Neural progenitor cell (in vitro differentiated cells): ENCODE measurements around the gene ZNF385D. TPM values are rescaled to one million over a fixed set of nuclear protein-coding genes. Genes with fewer than 3 reads are reported as not detected.

ENCODE experiments used
- DNase-seq: peaks from one replicate; pipeline ENCODE4 v3.0.0-alpha.2; 2016; ENCODE audit warnings: low spot score
- H2AFZ ChIP-seq: fragments of 200-600 bp; sonication (generic); replicated peaks from 2 replicates; pipeline ENCODE4 v1.6.1; 2016; ENCODE audit warnings: antibody characterized with exemption
- H3F3A ChIP-seq: fragments of 200-600 bp; sonication (generic); 2 replicates; pipeline ENCODE4 v1.6.1; 2016; ENCODE audit warnings: antibody characterized with exemption, low read depth
- H3K27ac ChIP-seq: fragments of 200-600 bp; sonication (generic); 2 replicates; pipeline ENCODE4 v1.5.1; 2016; ENCODE audit warnings: mild to moderate bottlenecking
- H3K27me3 ChIP-seq: fragments of 200-600 bp; sonication (generic); 2 replicates; pipeline ENCODE4 v1.6.1; 2016; ENCODE audit warnings: mild to moderate bottlenecking, moderate library complexity
- H3K36me3 ChIP-seq: fragments of 200-600 bp; sonication (generic); 2 replicates; pipeline ENCODE4 v1.5.1; 2016
- H3K4me1 ChIP-seq: fragments of 200-600 bp; sonication (generic); 2 replicates; pipeline ENCODE4 v1.6.1; 2016; ENCODE audit warnings: mixed run types
- H3K4me2 ChIP-seq: fragments of 200-600 bp; sonication (generic); 2 replicates; pipeline ENCODE4 v1.6.1; 2016
- H3K4me3 ChIP-seq: fragments of 200-600 bp; sonication (generic); 2 replicates; pipeline ENCODE4 v1.5.1; 2016
- H3K79me2 ChIP-seq: fragments of 200-600 bp; sonication (generic); 2 replicates; pipeline ENCODE4 v1.6.1; 2016; ENCODE audit warnings: low read depth
- H3K9ac ChIP-seq: fragments of 200-600 bp; sonication (generic); 2 replicates; pipeline ENCODE4 v1.6.1; 2016
- H3K9me3 ChIP-seq: fragments of 200-600 bp; sonication (generic); 2 replicates; pipeline ENCODE4 v1.5.1; 2016; ENCODE audit warnings: low read depth
- H4K20me1 ChIP-seq: fragments of 200-600 bp; sonication (generic); 2 replicates; pipeline ENCODE4 v1.6.1; 2016; ENCODE audit warnings: low read depth
- H3K27ac Mint-ChIP-seq: 3 replicates; pipeline ENCODE4 v1.8.0; 2021; ENCODE audit warnings: mixed read lengths
- H3K27me3 Mint-ChIP-seq: 2 replicates; pipeline ENCODE4 v1.8.0; 2022; ENCODE audit warnings: low read depth, mild to moderate bottlenecking, inconsistent platforms, moderate library complexity, mixed read lengths; ENCODE audit not compliant: insufficient read depth
- H3K36me3 Mint-ChIP-seq: 3 replicates; pipeline ENCODE4 v1.8.0; 2021; ENCODE audit warnings: mixed read lengths
- H3K4me1 Mint-ChIP-seq: 3 replicates; pipeline ENCODE4 v1.8.0; 2021; ENCODE audit warnings: mixed read lengths
- H3K4me3 Mint-ChIP-seq: 3 replicates; pipeline ENCODE4 v1.8.0; 2021; ENCODE audit warnings: mild to moderate bottlenecking, moderate library complexity, mixed read lengths
- H3K9me3 Mint-ChIP-seq: 3 replicates; pipeline ENCODE4 v1.8.0; 2020; ENCODE audit warnings: mixed read lengths
- CTCF ChIP-seq: fragments of 200-600 bp; sonication (generic); IDR thresholded peaks from 2 replicates; pipeline ENCODE4 v1.5.1; 2017; ENCODE audit warnings: antibody characterized with exemption, mild to moderate bottlenecking
- EZH2 ChIP-seq: fragments of 200-600 bp; sonication (generic); IDR thresholded peaks from 2 replicates; pipeline ENCODE4 v1.6.1; 2017; ENCODE audit warnings: antibody characterized with exemption, mild to moderate bottlenecking, moderate library complexity
- EZH2phosphoT487 ChIP-seq: fragments of 200-600 bp; sonication (generic); IDR thresholded peaks from 2 replicates; pipeline ENCODE4 v1.6.1; 2017; ENCODE audit warnings: antibody characterized with exemption
- total RNA-seq: library from RNA; depleted of rRNA; stranded (reverse); fragments of >200 nt; gene quantifications from 2 replicates; pipeline ENCODE4 v1.2.3, GENCODE V29; 2015; ENCODE audit warnings: low replicate concordance

Gene ZNF385D
- total RNA-seq, 1 donor from 2014 or later, result 4.4 TPM

GRCh38 chr3:21785765-21786437, 34.9 kb upstream of the ZNF385D start:
- Histone ChIP-seq H3K9ac (no peak overlapping the region), H3K4me3 (no peak overlapping the region), H2AFZ (no peak overlapping the region), H3K79me2 (no peaks in the 10 kb centered on the region), H3K36me3 (no peaks in the 10 kb centered on the region), H3K27ac (no peak overlapping the region), H3F3A (no peaks in the 10 kb centered on the region), H3K9me3 (no peaks in the 10 kb centered on the region), H3K27me3 (no peaks in the 10 kb centered on the region), H3K4me1 (no peaks in the 10 kb centered on the region), H4K20me1 (no peaks in the 10 kb centered on the region), H3K4me2 (no peak overlapping the region)
- Mint-ChIP-seq H3K27me3 (no peaks in the 10 kb centered on the region), H3K4me1 (no peaks in the 10 kb centered on the region), H3K4me3 (no peak overlapping the region), H3K36me3 (no peaks in the 10 kb centered on the region), H3K27ac (no peak overlapping the region), H3K9me3 (no peaks in the 10 kb centered on the region)
- TF ChIP-seq EZH2phosphoT487, result no peak
- no peak for TF ChIP-seq EZH2
- TF ChIP-seq CTCF, result no peak
- DNase-seq, result no peak

DNA sequence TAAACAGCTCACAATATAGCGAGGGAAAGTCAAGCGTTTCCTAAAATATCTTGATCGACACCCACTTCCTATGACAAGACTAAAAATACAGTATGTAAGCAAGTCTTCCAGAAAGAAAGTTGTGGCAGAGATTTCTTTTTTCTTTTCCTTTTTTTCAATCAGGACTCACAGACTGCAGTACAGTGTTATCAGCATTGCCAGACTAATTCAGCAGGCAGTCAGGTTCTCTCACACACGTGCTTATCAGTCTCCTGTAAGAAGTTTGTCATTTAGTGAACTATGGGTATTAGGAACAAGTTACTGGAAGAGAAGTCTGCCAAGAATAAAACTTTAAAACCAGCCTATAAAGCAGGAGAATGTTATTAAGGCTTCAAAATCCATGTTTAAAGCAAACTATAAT, 32.8 kb upstream of the ZNF385D start:
- Histone ChIP-seq H2AFZ (no peak overlapping the region), H3K4me2 (no peak overlapping the region), H3F3A (no peaks in the 10 kb centered on the region), H3K79me2 (no peaks in the 10 kb centered on the region), H3K36me3 (no peaks in the 10 kb centered on the region), H3K4me3 (no peak overlapping the region), H4K20me1 (no peaks in the 10 kb centered on the region), H3K9me3 (no peaks in the 10 kb centered on the region), H3K9ac (no peak overlapping the region), H3K27ac (no peak overlapping the region), H3K4me1 (no peaks in the 10 kb centered on the region), H3K27me3 (no peaks in the 10 kb centered on the region)
- no peaks in the 10 kb centered on the region for H3K4me1 Mint-ChIP-seq
- DNase-seq, result no peak
- H3K9me3 Mint-ChIP-seq, result no peaks in the 10 kb centered on the region
- H3K4me3 Mint-ChIP-seq, result no peak overlapping the region
- H3K27me3 Mint-ChIP-seq, result no peaks in the 10 kb centered on the region
- TF ChIP-seq EZH2phosphoT487 (no peak), CTCF (no peak), EZH2 (no peak)
- no peak overlapping the region for H3K27ac Mint-ChIP-seq
- no peaks in the 10 kb centered on the region for H3K36me3 Mint-ChIP-seq

- H3K9me3 ChIP-seq, result no peaks in the 10 kb centered on the region
- H2AFZ ChIP-seq, result no peak overlapping the region
- no peak overlapping the region for H3K27ac ChIP-seq
- H4K20me1 ChIP-seq, result no peaks in the 10 kb centered on the region
- no peaks in the 10 kb centered on the region for H3K36me3 ChIP-seq
- H3K27me3 ChIP-seq, result no peaks in the 10 kb centered on the region
- no peak for DNase-seq
- no peak overlapping the region for H3K4me3 ChIP-seq
- H3K4me1 ChIP-seq, result no peaks in the 10 kb centered on the region
- Mint-ChIP-seq H3K36me3 (no peaks in the 10 kb centered on the region), H3K4me3 (no peak overlapping the region), H3K27ac (no peak overlapping the region), H3K4me1 (no peaks in the 10 kb centered on the region), H3K9me3 (no peaks in the 10 kb centered on the region), H3K27me3 (no peaks in the 10 kb centered on the region)
- H3K79me2 ChIP-seq, result no peaks in the 10 kb centered on the region
- no peak overlapping the region for H3K4me2 ChIP-seq
- no peaks in the 10 kb centered on the region for H3F3A ChIP-seq
- H3K9ac ChIP-seq, result no peak overlapping the region
- TF ChIP-seq EZH2 (no peak), EZH2phosphoT487 (no peak), CTCF (no peak)
Observed at GRCh38 chr3:21781355-21781754, 30.3 kb upstream of the ZNF385D start.
